Trophoblast cell (in vitro differentiated cells and primary cell): ENCODE measurements around the gene PREB.

Experiments used
- DNase-seq, 2 donors: peaks; one replicate each; pipeline ENCODE4 v3.0.0-alpha.2; 2016
- H2AFZ ChIP-seq: 2 replicates; pipeline ENCODE4 v1.6.1; 2013; ENCODE audit warnings: low read length, moderate library complexity, mild to moderate bottlenecking; ENCODE audit not compliant: insufficient read depth, poor library complexity
- H2AK5ac ChIP-seq: 2 replicates; pipeline ENCODE4 v1.6.1; 2013; ENCODE audit warnings: mild to moderate bottlenecking, low read length
- H2BK120ac ChIP-seq: 2 replicates; pipeline ENCODE4 v1.6.1; 2013; ENCODE audit warnings: low read length, mild to moderate bottlenecking, moderate library complexity; ENCODE audit not compliant: insufficient read depth, poor library complexity
- H2BK12ac ChIP-seq: 2 replicates; pipeline ENCODE4 v1.6.1; 2013; ENCODE audit warnings: mild to moderate bottlenecking, low read length, moderate library complexity
- H2BK5ac ChIP-seq: 2 replicates; pipeline ENCODE4 v1.6.1; 2013; ENCODE audit warnings: low read length, low read depth, moderate library complexity, mild to moderate bottlenecking; ENCODE audit not compliant: poor library complexity
- H3K14ac ChIP-seq: 2 replicates; pipeline ENCODE4 v1.6.1; 2013; ENCODE audit warnings: mild to moderate bottlenecking, low read length
- H3K18ac ChIP-seq: 2 replicates; pipeline ENCODE4 v1.6.1; 2013; ENCODE audit warnings: mild to moderate bottlenecking, low read length
- H3K23ac ChIP-seq: 2 replicates; pipeline ENCODE4 v1.6.1; 2013; ENCODE audit warnings: low read length
- H3K27ac ChIP-seq: 2 replicates; pipeline ENCODE4 v1.5.1; 2013; ENCODE audit warnings: low read depth, mild to moderate bottlenecking, inconsistent platforms, low read length, moderate library complexity
- H3K27me3 ChIP-seq: 2 replicates; pipeline ENCODE4 v1.6.1; 2013; ENCODE audit warnings: inconsistent platforms, mild to moderate bottlenecking, low read length, moderate library complexity; ENCODE audit not compliant: insufficient read depth
- H3K36me3 ChIP-seq, 2 experiments: 1 replicate in 1 of 2; 2 replicates in 1 of 2; pipeline ENCODE4 v1.6.1; 2013; ENCODE audit warnings: low read length in 2 of 2, mild to moderate bottlenecking in 2 of 2, moderate library complexity in 1 of 2; ENCODE audit not compliant: insufficient read depth in 2 of 2, control insufficient read depth in 1 of 2
- H3K4ac ChIP-seq: 2 replicates; pipeline ENCODE4 v1.6.1; 2013; ENCODE audit warnings: low read depth, mild to moderate bottlenecking, low read length, moderate library complexity
- H3K4me1 ChIP-seq, 2 experiments: 1 replicate in 1 of 2; 2 replicates in 1 of 2; pipeline ENCODE4 v1.6.1; 2013; ENCODE audit warnings: low read length in 2 of 2, mild to moderate bottlenecking in 2 of 2, moderate library complexity in 1 of 2; ENCODE audit not compliant: insufficient read depth in 2 of 2, control insufficient read depth in 1 of 2
- H3K4me2 ChIP-seq: 2 replicates; pipeline ENCODE4 v1.6.1; 2013; ENCODE audit warnings: inconsistent platforms, mild to moderate bottlenecking, low read length, moderate library complexity
- H3K4me3 ChIP-seq: 2 replicates; pipeline ENCODE4 v1.5.1; 2013; ENCODE audit warnings: mild to moderate bottlenecking, low read depth, low read length, inconsistent platforms
- H3K79me1 ChIP-seq: one replicate; pipeline ENCODE4 v1.6.1; 2013; ENCODE audit warnings: low read length
- H3K79me2 ChIP-seq: 2 replicates; pipeline ENCODE4 v1.6.1; 2013; ENCODE audit warnings: low read length, mild to moderate bottlenecking; ENCODE audit not compliant: control insufficient read depth, insufficient read depth, poor library complexity
- H3K9ac ChIP-seq: 2 replicates; pipeline ENCODE4 v1.6.1; 2013; ENCODE audit warnings: mild to moderate bottlenecking, low read length
- H3K9me3 ChIP-seq: 2 replicates; pipeline ENCODE4 v1.6.1; 2013; ENCODE audit warnings: low read depth, mild to moderate bottlenecking, control low read depth, inconsistent platforms, low read length; ENCODE audit not compliant: insufficient read depth
- H4K12ac ChIP-seq: 2 replicates; pipeline ENCODE4 v1.6.1; 2013; ENCODE audit warnings: low read depth, mild to moderate bottlenecking, low read length, moderate library complexity
- H4K8ac ChIP-seq: 2 replicates; pipeline ENCODE4 v1.6.1; 2013; ENCODE audit warnings: low read depth, mild to moderate bottlenecking, low read length, moderate library complexity
- H4K91ac ChIP-seq: one replicate; pipeline ENCODE4 v1.6.1; 2013; ENCODE audit warnings: low read depth, mild to moderate bottlenecking, low read length, moderate library complexity
- WGBS: extraction: QIAGEN DNeasy Blood & Tissue Kit; methylation state at CpG from one replicate; pipeline ENCODE4 v1.1.7; 2013; ENCODE audit warnings: missing lambda C conversion rate; ENCODE audit not compliant: insufficient read length, insufficient coverage; ENCODE audit errors: extremely low coverage; 5-methylcytosine and 5-hydroxymethylcytosine counted together

The PREB gene

DNA sequence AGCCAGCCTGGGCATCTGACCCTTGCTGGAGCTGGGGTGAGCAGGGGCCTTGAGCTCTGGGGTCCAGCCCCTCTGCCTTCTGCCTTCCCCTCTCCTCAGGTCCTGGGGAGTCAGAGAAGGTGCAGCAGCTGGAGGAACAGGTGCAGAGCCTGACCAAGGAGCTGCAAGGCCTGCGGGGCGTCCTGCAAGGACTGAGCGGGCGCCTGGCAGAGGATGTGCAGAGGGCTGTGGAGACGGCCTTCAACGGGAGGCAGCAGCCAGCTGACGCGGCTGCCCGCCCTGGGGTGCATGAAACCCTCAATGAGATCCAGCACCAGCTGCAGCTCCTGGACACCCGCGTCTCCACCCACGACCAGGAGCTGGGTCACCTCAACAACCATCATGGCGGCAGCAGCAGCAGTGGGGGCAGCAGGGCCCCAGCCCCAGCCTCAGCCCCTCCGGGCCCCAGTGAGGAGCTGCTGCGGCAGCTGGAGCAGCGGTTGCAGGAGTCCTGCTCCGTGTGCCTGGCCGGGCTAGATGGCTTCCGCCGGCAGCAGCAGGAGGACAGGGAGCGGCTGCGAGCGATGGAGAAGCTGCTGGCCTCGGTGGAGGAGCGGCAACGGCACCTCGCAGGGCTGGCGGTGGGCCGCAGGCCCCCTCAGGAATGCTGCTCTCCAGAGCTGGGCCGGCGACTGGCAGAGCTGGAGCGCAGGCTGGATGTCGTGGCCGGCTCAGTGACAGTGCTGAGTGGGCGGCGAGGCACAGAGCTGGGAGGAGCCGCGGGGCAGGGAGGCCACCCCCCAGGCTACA, 52.3 kb downstream of the PREB start:
- Histone ChIP-seq H2AK5ac (peak overlapping the region; percentile 67), H4K12ac (no peak overlapping the region), H3K4me3 (no peak overlapping the region), H2BK5ac (no peak overlapping the region), H2AFZ (no peak overlapping the region), H4K8ac (peak overlapping the region; percentile 61), H3K36me3 (no peaks in the 10 kb centered on the region), H3K9ac (no peak overlapping the region), H3K27ac (no peak overlapping the region), H3K23ac (no peak overlapping the region), H3K9me3 (no peaks in the 10 kb centered on the region), H3K14ac (no peak overlapping the region), H2BK12ac (peak overlapping the region; percentile 37), H3K4ac (no peak overlapping the region), H3K4me1 (peaks cover 8 to 18% of the 10 kb centered on the region in 2 experiments), H3K27me3 (no peaks in the 10 kb centered on the region), H3K18ac (no peak overlapping the region), H4K91ac (peak overlapping the region; percentile 7), H3K79me1 (peaks cover 12% of the 10 kb centered on the region), H3K79me2 (peaks cover 8% of the 10 kb centered on the region), H3K4me2 (no peak overlapping the region), H2BK120ac (no peak overlapping the region)
- DNase-seq, result no peak
- no CpG with 5 or more reads among the region's 38 CpGs for WGBS
